HG03045 (cell line): Measurements from ENCODE around the gene EFCAB11.

Experiments used
- ATAC-seq: cut with Tn5 transposase; IDR thresholded peaks from one replicate; pipeline ENCODE4 v1.9.1; 2021; ENCODE audit warnings: mild to moderate bottlenecking, moderate library complexity; ENCODE audit not compliant: unreplicated experiment

The EFCAB11 gene

GRCh38 chr14:89954070-89955021 lies at the start of gene EFCAB11:
Gene EFCAB11, minus strand, starts transcription at chr14:89954730. Its CDS starts 70 bp downstream, at chr14:89954660.
- ATAC-seq: peak; percentile 85

- ATAC-seq: no peak
Measured at GRCh38 chr14:90003526-90004307, 49.2 kb upstream of the EFCAB11 start.

GRCh38 chr14:90000935-90001334 lies 46.4 kb upstream of the EFCAB11 start:
- no peak for ATAC-seq

- no peak for ATAC-seq
Measured at GRCh38 chr14:89996963-89997362, 42.4 kb upstream of the EFCAB11 start.

GRCh38 chr14:89992273-89992672 lies 37.7 kb upstream of the EFCAB11 start:
- no peak for ATAC-seq

GRCh38 chr14:89990623-89991275 lies 36.2 kb upstream of the EFCAB11 start:
- no peak for ATAC-seq

- no peak for ATAC-seq
Measured at GRCh38 chr14:89990218-89990617, 35.7 kb upstream of the EFCAB11 start.

GRCh38 chr14:89988787-89989186 lies 34.3 kb upstream of the EFCAB11 start:
- no peak for ATAC-seq

- no peak for ATAC-seq
Measured at GRCh38 chr14:89987161-89987475, 32.6 kb upstream of the EFCAB11 start.

- no peak for ATAC-seq
Measured at GRCh38 chr14:89986462-89987160, 32.1 kb upstream of the EFCAB11 start.

- peak; percentile 61 for ATAC-seq
Measured at GRCh38 chr14:89983375-89983774, 28.8 kb upstream of the EFCAB11 start.

GRCh38 chr14:89978656-89979055 lies 24.1 kb upstream of the EFCAB11 start:
- no peak for ATAC-seq

GRCh38 chr14:89977668-89978067 lies 23.1 kb upstream of the EFCAB11 start:
- ATAC-seq: no peak

- ATAC-seq: no peak
Measured at GRCh38 chr14:89973234-89973823, 18.8 kb upstream of the EFCAB11 start.

- no peak for ATAC-seq
Measured at GRCh38 chr14:89965839-89966238, 11.3 kb upstream of the EFCAB11 start.

- ATAC-seq: no peak
Measured at GRCh38 chr14:89963288-89963978, 8.9 kb upstream of the EFCAB11 start.

- no peak for ATAC-seq
Measured at GRCh38 chr14:89960914-89961313, 6.4 kb upstream of the EFCAB11 start.

- ATAC-seq: no peak
Measured at GRCh38 chr14:89959853-89960445, 5.4 kb upstream of the EFCAB11 start.

GRCh38 chr14:89958966-89959365 lies 4.4 kb upstream of the EFCAB11 start:
- no peak for ATAC-seq
